SK-N-SH treated with all-trans-retinoic acid at 6 μM for 48 hours (cell line): ENCODE measurements around the gene INSM1.

Experiments
- ARNTL ChIP-seq: fragments of 450-650 bp; formaldehyde crosslinking; IDR thresholded peaks from 2 replicates; pipeline ENCODE4 v1.5.0; 2020; ENCODE audit warnings: low read depth, mild to moderate bottlenecking, moderate library complexity, borderline replicate concordance
- CREB5 ChIP-seq: fragments of 250-450 bp; sonication (Bioruptor Pico); IDR thresholded peaks from 2 replicates; pipeline ENCODE4 v1.5.1; 2020; ENCODE audit warnings: low read depth, mild to moderate bottlenecking, moderate library complexity
- CSDC2 ChIP-seq: fragments of 250-450 bp; sonication (Bioruptor Pico); IDR thresholded peaks from 2 replicates; pipeline ENCODE4 v1.5.0; 2020; ENCODE audit warnings: mild to moderate bottlenecking, moderate library complexity
- ESRRG ChIP-seq: fragments of 250-450 bp; sonication (Bioruptor Pico); IDR thresholded peaks from 2 replicates; pipeline ENCODE4 v1.6.1; 2021; ENCODE audit warnings: mild to moderate bottlenecking
- GLIS3 ChIP-seq: fragments of 250-450 bp; sonication (Bioruptor Pico); IDR thresholded peaks from 2 replicates; pipeline ENCODE4 v1.5.0; 2020; ENCODE audit warnings: mild to moderate bottlenecking, moderate library complexity
- ISL1 ChIP-seq: fragments of 250-450 bp; sonication (Bioruptor Pico); IDR thresholded peaks from 2 replicates; pipeline ENCODE4 v2.1.2; 2022; ENCODE audit warnings: mild to moderate bottlenecking, moderate library complexity
- OSR1 ChIP-seq: fragments of 250-450 bp; sonication (Bioruptor Pico); IDR thresholded peaks from 2 replicates; pipeline ENCODE4 v1.8.0; 2022; ENCODE audit warnings: moderate library complexity, mild to moderate bottlenecking, inconsistent platforms
- RARB ChIP-seq: fragments of 250-450 bp; sonication (Bioruptor Pico); IDR thresholded peaks from 2 replicates; pipeline ENCODE4 v1.8.0; 2021; ENCODE audit warnings: mild to moderate bottlenecking, moderate library complexity
- TSHZ2 ChIP-seq: fragments of 250-450 bp; sonication (Bioruptor Pico); IDR thresholded peaks from 2 replicates; pipeline ENCODE4 v1.5.0; 2020; ENCODE audit warnings: mild to moderate bottlenecking, moderate library complexity
- ZFP3 ChIP-seq: fragments of 250-450 bp; sonication (Bioruptor Pico); IDR thresholded peaks from 2 replicates; pipeline ENCODE4 v1.5.0; 2020; ENCODE audit warnings: mild to moderate bottlenecking, moderate library complexity
- TF ChIP-seq, protein P1 (sequence below): fragments of 250-450 bp; sonication (Bioruptor Pico); IDR thresholded peaks from 2 replicates; pipeline ENCODE4 v1.5.1; 2021; ENCODE audit warnings: mild to moderate bottlenecking, moderate library complexity
- TF ChIP-seq, protein P2 (sequence below): fragments of 250-450 bp; sonication (Bioruptor Pico); IDR thresholded peaks from 2 replicates; pipeline ENCODE4 v1.8.0; 2020; ENCODE audit warnings: mild to moderate bottlenecking, moderate library complexity, borderline replicate concordance

DNA sequence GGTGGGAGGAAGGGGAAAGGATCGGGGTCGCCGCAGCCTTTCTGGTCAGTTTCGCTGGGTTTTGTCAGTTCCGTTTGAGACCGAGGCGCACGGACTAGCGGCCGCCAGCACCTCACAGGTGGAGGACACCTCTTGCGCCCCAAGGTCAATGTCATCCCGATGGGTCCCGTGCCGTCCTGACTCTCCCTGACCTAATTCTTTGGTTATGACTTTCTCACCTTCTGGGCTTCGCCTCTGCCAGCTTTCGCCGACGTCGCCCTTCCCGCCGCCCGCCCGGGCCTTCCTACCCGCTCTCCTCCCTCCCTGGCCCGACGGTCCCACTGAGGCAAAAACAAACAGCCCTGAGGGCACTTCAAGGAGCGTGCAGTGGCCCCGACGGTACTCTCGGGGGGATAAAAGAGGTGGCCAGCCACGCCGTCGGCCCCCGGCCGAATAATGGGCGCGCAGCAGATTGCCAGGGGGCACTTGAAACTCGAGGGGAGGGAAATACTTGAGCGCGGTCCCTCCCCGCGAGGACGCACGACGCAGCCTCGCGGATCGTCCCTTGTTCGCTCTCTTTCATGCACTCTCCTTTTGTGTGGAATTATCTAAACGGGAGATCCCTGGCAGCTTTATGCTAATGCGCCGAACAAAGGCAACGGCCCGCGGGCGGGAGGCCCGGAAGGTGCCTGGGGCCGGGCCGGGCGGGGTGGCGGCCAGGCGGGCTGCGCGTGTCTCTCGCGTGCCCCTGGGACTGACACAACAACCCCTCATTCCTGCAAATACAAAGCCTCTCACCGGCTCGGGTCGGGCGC lies 3.9 kb upstream of the INSM1 start:
- no peak for TF ChIP-seq RARB
- TF ChIP-seq, protein P1, sequence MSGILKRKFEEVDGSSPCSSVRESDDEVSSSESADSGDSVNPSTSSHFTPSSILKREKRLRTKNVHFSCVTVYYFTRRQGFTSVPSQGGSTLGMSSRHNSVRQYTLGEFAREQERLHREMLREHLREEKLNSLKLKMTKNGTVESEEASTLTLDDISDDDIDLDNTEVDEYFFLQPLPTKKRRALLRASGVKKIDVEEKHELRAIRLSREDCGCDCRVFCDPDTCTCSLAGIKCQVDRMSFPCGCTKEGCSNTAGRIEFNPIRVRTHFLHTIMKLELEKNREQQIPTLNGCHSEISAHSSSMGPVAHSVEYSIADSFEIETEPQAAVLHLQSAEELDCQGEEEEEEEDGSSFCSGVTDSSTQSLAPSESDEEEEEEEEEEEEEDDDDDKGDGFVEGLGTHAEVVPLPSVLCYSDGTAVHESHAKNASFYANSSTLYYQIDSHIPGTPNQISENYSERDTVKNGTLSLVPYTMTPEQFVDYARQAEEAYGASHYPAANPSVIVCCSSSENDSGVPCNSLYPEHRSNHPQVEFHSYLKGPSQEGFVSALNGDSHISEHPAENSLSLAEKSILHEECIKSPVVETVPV (CRISPR knock-in tag), result no peak
- TF ChIP-seq, protein P2, sequence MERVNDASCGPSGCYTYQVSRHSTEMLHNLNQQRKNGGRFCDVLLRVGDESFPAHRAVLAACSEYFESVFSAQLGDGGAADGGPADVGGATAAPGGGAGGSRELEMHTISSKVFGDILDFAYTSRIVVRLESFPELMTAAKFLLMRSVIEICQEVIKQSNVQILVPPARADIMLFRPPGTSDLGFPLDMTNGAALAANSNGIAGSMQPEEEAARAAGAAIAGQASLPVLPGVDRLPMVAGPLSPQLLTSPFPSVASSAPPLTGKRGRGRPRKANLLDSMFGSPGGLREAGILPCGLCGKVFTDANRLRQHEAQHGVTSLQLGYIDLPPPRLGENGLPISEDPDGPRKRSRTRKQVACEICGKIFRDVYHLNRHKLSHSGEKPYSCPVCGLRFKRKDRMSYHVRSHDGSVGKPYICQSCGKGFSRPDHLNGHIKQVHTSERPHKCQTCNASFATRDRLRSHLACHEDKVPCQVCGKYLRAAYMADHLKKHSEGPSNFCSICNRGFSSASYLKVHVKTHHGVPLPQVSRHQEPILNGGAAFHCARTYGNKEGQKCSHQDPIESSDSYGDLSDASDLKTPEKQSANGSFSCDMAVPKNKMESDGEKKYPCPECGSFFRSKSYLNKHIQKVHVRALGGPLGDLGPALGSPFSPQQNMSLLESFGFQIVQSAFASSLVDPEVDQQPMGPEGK, result no peak
- no peak for TF ChIP-seq CREB5 (CRISPR knock-in tag)
- TF ChIP-seq OSR1 (CRISPR knock-in tag), result no peak
- TF ChIP-seq CSDC2, result no peak
- TF ChIP-seq ESRRG (CRISPR knock-in tag), result no peak
- no peak for TF ChIP-seq ARNTL
- no peak for TF ChIP-seq ZFP3
- TF ChIP-seq ISL1 (CRISPR knock-in tag), result no peak
- no peak for TF ChIP-seq TSHZ2 (CRISPR knock-in tag)
- no peak for TF ChIP-seq GLIS3 (CRISPR knock-in tag)
